Measurements from ENCODE around the gene TRABD2B.

The TRABD2B gene

GRCh38 chr1:47805018-47805417 is 192.2 kb downstream of the TRABD2B start:
- DNase-seq (ENCODE audit: low read depth): no peak
- TF ChIP-seq CTCF (conservative IDR thresholded peaks at IDR 0.05; ENCODE audit: low read depth, low read length): no peak
- H3K4me3 ChIP-seq (ENCODE audit: low read length): no peak overlapping the region

- H3K4me3 ChIP-seq (ENCODE audit: low read length): no peak overlapping the region
- no peak for DNase-seq (ENCODE audit: low read depth)
- no peak for TF ChIP-seq CTCF (conservative IDR thresholded peaks at IDR 0.05; ENCODE audit: low read depth, low read length)
Measured at GRCh38 chr1:47803815-47804501, 193.2 kb downstream of the TRABD2B start.

GRCh38 chr1:47797575-47797974 is 199.6 kb downstream of the TRABD2B start:
- H3K4me3 ChIP-seq (ENCODE audit: low read length): no peak overlapping the region
- no peak for DNase-seq (ENCODE audit: low read depth)
- no peak for TF ChIP-seq CTCF (conservative IDR thresholded peaks at IDR 0.05; ENCODE audit: low read depth, low read length)

- TF ChIP-seq CTCF (conservative IDR thresholded peaks at IDR 0.05; ENCODE audit: low read depth, low read length): no peak
- H3K4me3 ChIP-seq (ENCODE audit: low read length): no peak overlapping the region
- no peak for DNase-seq (ENCODE audit: low read depth)
Measured at GRCh38 chr1:47796626-47797025, 200.6 kb downstream of the TRABD2B start.

- TF ChIP-seq CTCF (conservative IDR thresholded peaks at IDR 0.05; ENCODE audit: low read depth, low read length): no peak
- H3K4me3 ChIP-seq (ENCODE audit: low read length): no peak overlapping the region
- DNase-seq (ENCODE audit: low read depth): no peak
Measured at GRCh38 chr1:47795102-47795501, 202.1 kb downstream of the TRABD2B start.

- no peak for DNase-seq (ENCODE audit: low read depth)
- H3K4me3 ChIP-seq (ENCODE audit: low read length): no peak overlapping the region
- TF ChIP-seq CTCF (conservative IDR thresholded peaks at IDR 0.05; ENCODE audit: low read depth, low read length): no peak
Measured at GRCh38 chr1:47794530-47794929, 202.7 kb downstream of the TRABD2B start.

GRCh38 chr1:47794081-47794480 is 203.1 kb downstream of the TRABD2B start:
- TF ChIP-seq CTCF (conservative IDR thresholded peaks at IDR 0.05; ENCODE audit: low read depth, low read length): no peak
- DNase-seq (ENCODE audit: low read depth): no peak
- no peak overlapping the region for H3K4me3 ChIP-seq (ENCODE audit: low read length)

Data from retinal pigment epithelial cell (primary cell).